AG10803 (cell line): ENCODE results near the gene CTRB1.
"Not testable (repeated sequence)": the region's sequence is repeated elsewhere in the genome, so short reads cannot be mapped to it uniquely, and the experiment has no call there.

Source experiments
- DNase-seq: peaks from one replicate; pipeline ENCODE4 v3.0.0; 2010; ENCODE audit warnings: low read depth
- H3K4me3 ChIP-seq: 2 replicates; pipeline ENCODE4 v1.5.1; 2011; ENCODE audit warnings: mild to moderate bottlenecking, low read length, control low read depth
- TF ChIP-seq, protein P1 (sequence below): conservative IDR thresholded peaks from 2 replicates; pipeline ENCODE4 v1.5.1; 2011; ENCODE audit warnings: mild to moderate bottlenecking, low read length, control low read depth, inconsistent platforms

Gene CTRB1

DNA sequence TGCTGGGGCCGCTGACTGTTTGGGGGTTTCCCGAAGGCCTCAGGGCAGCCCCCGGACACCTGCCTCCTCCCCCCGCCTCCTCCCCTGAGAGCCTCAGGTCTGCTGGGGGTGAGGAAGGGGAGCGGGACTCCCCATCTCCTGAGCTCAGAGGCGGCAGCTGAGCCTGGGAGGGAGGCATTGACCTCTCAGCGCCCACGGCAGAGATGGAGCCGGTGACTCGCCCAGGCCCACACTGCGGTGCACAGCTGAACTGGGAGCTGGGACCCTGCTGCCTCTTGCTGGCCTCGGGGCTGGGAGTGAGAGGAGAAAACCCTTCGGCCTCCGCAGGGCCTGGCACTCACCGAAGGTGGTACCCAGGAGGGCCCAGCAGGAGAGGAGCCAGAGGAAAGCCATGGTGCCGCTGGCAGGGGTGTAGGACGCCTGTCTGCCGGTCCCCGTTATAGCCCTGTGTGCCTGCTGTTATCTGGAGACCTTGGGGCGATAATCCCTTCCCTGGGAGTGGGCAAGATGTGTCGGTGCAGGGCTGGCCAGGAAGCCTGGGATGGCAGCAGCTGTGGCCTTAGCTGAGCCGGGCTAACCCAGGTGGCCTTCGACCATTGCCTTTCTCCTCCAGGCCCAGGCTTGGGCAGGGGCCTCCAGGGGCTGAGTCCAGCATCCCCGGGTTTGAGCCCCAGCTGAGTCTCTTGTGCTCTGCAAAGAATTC is 11.9 kb upstream of the CTRB1 start, which contains the start of gene CTRB2:
CTRB2 (minus strand) TSS at position 413 of the 703 bp plus-strand sequence; CDS start at position 393, 20 bp downstream.
- DNase-seq, result no peak
- no peak within 1 kb of the TSS for H3K4me3 ChIP-seq
- TF ChIP-seq, protein P1, sequence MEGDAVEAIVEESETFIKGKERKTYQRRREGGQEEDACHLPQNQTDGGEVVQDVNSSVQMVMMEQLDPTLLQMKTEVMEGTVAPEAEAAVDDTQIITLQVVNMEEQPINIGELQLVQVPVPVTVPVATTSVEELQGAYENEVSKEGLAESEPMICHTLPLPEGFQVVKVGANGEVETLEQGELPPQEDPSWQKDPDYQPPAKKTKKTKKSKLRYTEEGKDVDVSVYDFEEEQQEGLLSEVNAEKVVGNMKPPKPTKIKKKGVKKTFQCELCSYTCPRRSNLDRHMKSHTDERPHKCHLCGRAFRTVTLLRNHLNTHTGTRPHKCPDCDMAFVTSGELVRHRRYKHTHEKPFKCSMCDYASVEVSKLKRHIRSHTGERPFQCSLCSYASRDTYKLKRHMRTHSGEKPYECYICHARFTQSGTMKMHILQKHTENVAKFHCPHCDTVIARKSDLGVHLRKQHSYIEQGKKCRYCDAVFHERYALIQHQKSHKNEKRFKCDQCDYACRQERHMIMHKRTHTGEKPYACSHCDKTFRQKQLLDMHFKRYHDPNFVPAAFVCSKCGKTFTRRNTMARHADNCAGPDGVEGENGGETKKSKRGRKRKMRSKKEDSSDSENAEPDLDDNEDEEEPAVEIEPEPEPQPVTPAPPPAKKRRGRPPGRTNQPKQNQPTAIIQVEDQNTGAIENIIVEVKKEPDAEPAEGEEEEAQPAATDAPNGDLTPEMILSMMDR, result no peak

DNA sequence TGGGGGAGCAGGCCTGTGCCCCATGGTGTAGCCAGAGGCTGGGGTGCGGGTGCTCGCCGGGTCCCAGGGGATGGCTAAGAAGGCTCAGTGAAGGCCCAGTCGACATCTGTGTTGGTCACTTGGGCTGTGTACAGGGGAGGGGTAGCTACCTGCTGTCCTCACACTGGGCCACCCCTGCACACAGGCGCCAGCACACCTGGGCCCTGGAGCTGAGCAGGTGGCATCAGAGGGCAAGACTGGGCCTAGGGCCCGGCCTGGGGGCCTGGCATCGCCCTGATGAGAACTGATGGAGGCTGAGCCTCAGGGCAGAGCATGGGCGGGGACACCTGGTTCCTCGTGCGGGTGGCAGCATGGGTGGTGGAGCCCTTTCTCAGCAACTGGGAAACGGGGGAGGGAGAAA is 11.0 kb upstream of the CTRB1 start:
- TF ChIP-seq, protein P1, result no peak
- H3K4me3 ChIP-seq, result no peak overlapping the region
- no peak for DNase-seq

DNA sequence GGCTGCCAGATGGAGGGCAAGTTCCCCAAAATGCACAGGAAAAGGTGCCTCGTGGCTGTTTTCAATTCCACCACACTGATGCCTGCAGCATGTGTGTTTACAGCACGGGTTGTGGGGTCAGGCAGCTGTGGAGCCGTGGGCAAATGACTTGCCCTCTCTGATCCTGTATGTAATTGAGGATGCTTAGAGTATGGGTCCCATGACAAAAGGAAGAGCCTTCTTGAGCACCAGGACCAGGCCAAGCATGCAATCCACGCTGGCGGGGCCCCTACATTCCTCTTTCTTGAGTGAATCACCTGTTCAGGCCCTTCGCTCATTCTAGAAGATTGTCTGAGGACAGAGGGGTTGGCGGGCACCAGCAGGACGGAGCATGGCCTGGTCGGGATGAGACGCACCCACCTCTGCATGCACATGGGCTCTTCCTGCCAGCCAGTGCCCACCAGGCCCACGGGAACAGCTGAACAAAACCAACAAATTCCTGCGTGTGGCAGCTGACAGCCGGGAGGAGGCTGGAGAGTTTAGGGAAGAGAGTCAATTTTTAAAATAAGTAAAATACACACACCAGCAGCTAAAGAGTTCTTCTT is 10.5 kb upstream of the CTRB1 start:
- TF ChIP-seq, protein P1, result no peak
- no peak for DNase-seq
- no peak overlapping the region for H3K4me3 ChIP-seq

DNA sequence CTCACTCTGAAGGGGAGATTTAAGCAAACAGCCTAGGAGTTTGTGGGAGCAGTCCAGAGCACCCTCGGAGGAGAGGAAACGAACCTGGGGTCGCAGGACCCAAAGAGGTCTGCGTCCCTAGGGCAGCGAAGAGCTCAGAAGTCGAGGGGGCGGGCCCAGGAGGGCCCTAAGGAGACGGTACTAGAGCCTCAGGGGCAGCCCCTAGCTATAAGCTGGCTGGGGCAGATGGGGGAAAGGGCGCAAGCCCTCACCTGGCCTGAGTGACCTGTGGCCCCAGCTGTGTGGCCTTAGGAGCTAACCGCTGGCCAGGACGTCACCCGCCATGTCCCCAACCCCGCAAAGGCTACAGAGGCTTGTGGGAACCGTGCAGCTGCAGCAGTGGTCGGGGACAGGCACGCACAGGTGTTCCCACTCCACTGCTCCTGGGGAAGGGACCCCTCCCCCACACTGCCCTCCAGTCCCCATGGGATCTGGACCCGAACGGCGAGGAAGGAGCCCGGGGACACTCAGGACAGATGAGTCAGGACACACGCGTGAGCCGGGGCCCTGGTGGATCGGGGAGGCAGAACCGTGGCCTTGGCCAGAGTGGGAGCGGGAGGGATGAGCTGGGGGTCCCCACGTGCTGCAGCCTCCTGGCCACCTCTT is 9.8 kb upstream of the CTRB1 start:
- no peak overlapping the region for H3K4me3 ChIP-seq
- DNase-seq, result no peak
- TF ChIP-seq, protein P1, result no peak

DNA sequence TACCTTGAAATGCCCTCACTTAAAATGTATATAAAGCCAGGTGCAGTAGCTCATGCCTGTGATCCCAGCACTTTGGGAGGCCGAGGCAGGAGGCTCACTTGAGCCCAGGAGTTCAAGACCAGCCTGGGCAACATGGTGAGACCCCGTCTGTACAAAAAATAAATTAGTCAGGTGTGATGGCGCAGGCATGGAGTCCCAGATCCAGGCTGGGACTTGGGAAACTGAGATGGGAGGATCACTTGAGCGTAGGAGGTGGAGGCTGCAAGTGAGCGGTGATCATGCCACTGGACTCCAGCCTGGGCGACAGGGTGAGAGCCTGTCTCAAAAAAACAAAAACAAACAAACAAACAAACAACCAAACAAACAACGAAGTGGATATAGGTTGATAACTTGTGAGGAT is 9.3 kb upstream of the CTRB1 start:
- H3K4me3 ChIP-seq, result not testable (repeated sequence)

DNA sequence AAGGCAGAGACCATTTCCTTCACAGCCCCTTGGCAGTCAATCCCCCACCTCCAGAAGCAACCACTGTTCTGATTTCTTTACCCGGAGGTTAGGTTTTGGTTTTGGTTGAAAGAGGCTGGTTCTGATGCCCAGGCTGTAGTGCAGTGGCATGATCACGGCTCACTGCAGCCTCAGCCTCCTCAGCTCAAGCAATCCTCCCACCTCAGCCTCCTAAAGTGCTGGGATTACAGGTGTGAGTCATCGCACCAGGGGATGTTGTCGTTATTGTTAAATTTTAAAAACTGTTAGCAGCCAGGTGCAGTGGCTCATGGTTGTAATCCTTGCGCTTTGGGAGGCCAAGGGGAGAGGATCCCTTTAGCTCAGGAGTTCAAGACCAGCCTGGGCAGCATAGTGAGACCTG is 8.8 kb upstream of the CTRB1 start:
- DNase-seq, result no peak
- no peak overlapping the region for H3K4me3 ChIP-seq
- TF ChIP-seq, protein P1, result no peak

More for the DNA sequence above, 9.3 kb upstream of the CTRB1 start:
- DNase-seq, result not testable (repeated sequence)

DNA sequence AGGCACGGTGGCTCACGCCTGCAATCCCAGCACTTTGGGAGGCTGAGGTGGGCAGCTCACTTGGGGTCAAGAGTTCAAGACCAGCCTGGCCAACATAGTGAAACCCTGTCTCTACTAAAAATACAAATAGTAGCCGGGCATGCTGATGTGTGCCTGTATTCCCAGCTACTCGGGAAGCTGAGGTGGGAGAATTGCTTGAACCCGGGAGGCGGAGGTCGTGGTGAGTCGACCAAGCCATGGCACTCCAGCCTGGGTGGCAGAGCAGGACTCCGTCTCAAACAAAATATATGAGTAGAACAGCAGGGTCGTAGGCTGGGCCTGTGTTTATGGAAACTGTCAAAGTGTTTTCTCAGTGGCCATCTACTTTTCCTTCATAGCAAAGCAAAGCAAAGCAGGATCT is 7.5 kb upstream of the CTRB1 start:
- not testable (repeated sequence) for DNase-seq, H3K4me3 ChIP-seq

DNA sequence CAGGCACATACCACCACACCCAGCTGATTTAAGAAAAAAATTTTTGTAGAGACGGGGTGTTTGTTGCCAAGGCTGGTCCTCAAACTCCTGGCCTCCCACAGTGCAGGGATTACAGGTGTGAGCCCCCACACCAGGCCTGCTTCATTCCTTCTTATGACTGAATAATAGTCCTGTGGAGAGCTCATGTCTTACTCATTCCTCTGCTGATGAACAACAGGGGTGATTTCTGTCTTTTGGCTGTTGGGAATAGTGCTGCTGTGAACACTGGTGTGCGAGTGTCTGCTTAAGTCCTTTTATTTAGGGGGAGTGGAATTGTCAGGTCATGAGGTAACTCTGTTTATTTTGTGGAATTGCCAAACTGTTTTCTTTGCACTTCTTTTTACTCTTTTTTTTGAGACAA is 2.7 kb upstream of the CTRB1 start:
- no peak for DNase-seq
- TF ChIP-seq, protein P1, result no peak

More for the DNA sequence above, 2.7 kb upstream of the CTRB1 start:
- H3K4me3 ChIP-seq, result no peak overlapping the region
